GM19438 (cell line): ENCODE measurements around the gene CFHR1.
"Not testable (repeated sequence)": the region's sequence is repeated elsewhere in the genome, so short reads cannot be mapped to it uniquely, and the experiment has no call there.

Experiments used
- ATAC-seq: cut with Tn5 transposase; IDR thresholded peaks from one replicate; pipeline ENCODE4 v1.9.1; 2021; ENCODE audit warnings: low read depth; ENCODE audit not compliant: unreplicated experiment

The CFHR1 gene

DNA sequence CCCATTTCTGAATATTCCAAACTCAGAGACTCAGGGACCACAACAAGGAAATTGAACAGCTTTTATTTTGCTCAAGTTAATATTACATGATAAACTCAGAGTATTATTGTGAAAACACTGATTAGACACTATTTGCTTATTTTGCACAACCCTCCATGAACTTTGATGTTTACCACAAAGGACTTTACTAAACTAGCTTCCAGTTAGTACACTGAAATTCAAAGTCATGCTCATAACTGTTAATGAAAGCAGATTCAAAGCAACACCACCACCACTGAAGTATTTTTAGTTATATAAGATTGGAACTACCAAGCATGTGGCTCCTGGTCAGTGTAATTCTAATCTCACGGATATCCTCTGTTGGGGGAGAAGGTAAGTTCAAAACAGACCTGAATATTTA, at the start of gene CFHR1:
Gene CFHR1, plus strand, starts transcription at position 201 of the 400 bp plus-strand sequence. Its CDS starts 114 bp downstream, at position 315.
- not testable (repeated sequence) for ATAC-seq

DNA sequence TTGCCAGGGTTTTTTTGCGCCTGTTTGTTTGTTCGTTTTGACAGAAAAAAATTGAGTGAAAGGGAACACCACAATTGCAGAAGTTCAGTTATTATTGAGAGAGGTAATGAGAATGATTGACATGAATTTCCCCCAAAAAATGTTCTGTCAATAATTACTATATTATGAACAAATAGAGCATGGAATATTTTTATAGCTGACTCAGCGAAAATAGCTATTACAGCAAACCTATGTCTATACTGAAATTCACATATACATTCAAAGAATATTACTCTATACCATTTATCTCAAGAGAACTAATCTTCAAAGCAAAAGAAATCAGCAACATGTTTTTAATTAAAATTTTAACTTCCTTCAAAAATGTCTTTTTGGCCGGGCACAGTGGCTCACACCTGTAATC, 49.7 kb upstream of the CFHR1 start:
- not testable (repeated sequence) for ATAC-seq

DNA sequence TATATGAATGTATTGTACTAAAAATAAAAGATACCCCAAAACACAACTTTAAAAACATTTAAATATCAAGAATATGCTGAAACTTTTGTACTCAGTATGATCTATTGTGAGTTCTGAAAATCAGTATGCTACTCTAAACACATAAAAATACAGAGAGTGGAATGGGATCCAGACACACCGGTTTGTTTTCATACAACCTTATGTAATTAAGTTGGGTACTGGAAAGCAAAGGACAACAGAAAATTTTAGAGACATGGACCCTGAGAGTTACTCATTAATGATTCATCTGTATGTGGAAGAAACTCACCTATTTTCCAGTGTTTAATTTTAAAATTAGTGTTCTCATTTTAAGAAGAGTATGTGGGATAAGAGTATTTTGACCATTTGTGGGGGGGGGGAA, 45.8 kb upstream of the CFHR1 start:
- ATAC-seq = no peak

DNA sequence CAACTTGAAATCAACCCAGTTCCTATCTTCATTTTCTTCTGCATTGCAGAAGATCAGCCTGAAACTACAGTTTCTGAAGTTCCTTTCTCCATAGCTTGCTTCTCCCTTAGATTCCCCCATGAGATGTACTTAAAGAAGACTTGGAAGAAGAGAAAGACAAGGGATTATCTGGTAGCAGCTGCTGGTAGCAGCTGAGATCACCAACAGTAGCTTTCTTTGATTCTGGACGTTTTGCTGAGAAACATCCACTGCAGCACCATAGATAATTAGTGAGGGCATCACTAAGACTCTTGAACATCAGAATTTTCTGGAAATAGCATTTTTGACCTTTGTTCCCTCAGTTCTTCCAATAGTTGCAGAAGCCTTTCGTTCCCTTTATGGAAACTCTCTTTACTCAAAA, 45.4 kb upstream of the CFHR1 start:
- no peak for ATAC-seq

DNA sequence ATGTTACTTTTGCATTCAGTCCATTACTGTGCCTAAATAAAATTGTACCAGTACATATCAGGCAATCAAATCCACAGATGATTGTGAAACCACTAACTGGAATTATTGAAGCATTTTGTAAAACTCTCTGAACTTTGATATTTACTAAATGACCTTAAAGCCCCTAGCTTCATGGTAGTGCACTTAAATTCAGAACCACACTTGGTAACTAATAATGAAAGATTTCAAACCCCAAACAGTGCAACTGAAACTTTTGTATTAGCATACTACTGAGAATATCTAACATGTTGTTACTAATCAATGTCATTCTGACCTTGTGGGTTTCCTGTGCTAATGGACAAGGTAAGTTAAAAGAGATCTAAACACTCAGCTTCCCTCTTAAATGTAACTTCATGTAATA, 44.9 kb upstream of the CFHR1 start, which contains the start of gene CFHR3:
Gene CFHR3, plus strand, starts transcription at position 238 of the 400 bp plus-strand sequence. Its CDS starts 47 bp downstream, at position 285.
- no peak for ATAC-seq

DNA sequence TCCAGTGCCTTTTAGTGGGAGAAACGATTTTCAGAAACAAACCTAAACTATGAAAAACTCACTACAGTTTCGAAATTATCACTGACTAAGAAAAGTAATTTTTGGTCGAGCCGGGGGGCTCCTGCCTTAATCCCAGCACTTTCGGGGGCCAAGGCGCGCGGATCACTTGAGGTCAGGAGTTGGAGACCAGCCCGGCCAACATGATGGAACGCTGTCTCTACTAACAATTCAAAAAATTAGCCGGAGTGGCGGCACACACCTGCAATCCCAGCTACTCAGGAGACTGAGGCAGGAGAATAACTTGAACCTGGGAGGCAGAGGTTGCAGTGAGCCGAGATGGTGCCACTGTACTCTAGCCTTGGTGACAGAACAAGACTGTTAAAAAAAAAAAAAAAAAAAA, 41.9 kb upstream of the CFHR1 start:
- ATAC-seq = no peak

DNA sequence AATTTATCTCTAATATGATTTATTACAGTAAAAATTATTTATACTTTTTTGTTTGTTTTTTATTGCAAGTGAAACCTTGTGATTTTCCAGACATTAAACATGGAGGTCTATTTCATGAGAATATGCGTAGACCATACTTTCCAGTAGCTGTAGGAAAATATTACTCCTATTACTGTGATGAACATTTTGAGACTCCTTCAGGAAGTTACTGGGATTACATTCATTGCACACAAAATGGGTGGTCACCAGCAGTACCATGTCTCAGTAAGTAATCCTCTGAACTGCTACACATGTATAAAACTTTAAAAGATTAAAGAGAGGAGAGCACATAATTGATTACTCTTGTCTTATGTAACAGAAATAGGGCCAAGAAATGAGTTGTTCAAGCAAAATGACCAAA, 40.4 kb upstream of the CFHR1 start:
- no peak for ATAC-seq

DNA sequence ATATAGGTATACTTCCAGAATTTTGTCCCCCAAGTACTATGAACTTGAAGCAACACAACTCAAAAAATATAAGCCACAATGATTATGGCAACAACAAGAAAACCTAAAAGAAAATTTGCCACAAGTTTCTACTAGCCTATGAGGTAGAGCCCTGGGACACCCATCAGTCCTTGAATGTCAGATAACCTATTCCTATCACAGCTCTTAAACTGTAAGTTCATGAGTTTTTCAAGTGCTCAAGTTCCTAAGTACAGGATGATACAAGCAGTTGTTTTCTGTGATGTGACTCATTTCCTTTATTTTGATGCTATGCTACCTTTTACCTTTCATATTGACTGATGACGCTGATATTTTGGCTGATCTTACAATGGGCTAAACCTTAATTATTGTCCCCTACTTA, 28.3 kb upstream of the CFHR1 start:
- not testable (repeated sequence) for ATAC-seq

DNA sequence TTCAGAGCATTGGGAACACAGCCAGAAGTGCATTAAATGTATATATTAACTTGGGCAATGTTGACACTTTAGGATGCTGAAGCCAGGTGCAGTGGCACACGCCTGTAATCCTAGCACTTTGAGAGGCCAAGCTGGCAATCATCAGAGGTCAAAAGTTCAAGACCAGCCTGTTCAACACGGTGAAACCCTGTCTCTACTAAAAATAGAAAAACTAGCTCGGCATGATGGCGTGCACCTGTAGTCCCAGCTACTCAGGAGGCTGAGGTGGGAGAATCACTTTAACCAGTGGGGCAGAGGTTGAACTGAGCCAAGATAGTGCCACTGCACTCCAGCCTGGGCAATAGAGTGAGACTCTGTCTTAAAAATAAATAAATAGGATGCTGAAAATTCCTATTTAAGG, 25.4 kb upstream of the CFHR1 start:
- not testable (repeated sequence) for ATAC-seq

DNA sequence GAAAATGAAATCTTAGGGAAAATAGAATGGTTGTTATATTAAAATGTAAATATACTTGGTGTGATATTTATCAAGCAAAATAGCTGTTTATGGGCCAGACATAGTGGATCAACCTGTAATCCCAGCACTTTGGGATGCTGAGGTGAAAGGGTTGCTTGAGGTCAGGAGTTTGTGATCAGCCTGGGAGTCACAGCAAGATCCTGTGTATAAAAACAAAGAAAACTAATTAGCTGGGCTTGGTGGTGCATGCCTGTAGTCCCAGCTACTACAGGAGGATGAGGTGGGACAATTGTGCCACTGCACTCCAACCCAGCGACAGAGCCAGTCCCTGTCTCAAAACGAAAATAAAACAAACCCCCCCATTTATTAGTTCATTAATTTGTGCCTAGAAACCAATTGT, 21.6 kb upstream of the CFHR1 start:
- no peak for ATAC-seq

DNA sequence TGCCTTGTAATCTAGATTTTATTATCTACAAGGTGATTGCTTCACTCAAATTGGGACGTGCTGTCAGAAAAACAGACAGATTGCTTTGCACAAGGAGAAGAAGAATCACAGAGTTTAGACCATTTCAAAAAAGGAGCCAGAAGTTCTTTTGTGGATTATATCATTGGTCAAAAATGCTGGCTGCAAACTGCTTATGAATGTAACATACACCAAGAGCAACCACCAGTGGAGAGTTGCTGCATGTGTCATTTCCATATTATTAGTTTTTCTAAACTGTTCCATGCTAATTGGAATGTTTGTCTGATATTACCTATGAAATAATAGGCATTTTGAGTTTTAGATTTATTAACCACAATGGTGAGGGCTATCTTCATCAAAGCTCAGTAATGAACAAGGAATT, 17.6 kb upstream of the CFHR1 start:
- ATAC-seq = not testable (repeated sequence)

DNA sequence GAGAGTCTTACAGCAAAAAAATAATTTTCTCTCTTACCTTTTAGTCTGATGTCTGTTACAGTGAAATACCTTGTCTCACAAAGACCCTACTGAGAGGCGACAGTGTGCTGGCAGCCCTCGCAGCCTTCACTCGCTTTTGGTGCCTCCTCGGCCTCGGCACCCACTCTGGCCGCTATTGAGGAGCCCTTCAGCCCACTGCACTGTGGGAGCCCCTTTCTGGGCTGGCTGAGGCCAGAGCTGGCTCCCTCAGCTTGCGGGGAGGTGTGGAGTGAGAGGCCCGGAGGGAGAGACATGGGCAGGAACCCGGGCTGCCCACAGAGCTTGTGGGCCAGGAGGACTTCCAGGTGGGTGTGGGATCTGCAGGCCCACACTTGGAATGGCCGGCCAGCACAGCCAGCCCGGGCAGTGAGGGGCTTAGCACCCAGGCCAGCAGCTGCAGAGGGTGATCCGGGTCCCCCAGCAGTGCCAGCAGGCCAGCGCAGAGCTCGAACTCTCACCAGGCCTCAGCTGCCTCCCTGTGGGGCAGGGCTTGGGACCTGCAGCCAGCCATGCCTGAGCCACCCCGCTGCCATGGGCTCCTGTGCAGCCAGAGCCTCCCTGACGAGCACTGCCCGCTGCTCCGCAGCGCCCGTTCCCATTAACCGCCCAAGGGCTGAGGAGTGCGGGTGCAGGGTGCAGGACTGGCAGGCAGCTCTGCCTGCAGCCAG, 10.8 kb upstream of the CFHR1 start:
- ATAC-seq = no peak

DNA sequence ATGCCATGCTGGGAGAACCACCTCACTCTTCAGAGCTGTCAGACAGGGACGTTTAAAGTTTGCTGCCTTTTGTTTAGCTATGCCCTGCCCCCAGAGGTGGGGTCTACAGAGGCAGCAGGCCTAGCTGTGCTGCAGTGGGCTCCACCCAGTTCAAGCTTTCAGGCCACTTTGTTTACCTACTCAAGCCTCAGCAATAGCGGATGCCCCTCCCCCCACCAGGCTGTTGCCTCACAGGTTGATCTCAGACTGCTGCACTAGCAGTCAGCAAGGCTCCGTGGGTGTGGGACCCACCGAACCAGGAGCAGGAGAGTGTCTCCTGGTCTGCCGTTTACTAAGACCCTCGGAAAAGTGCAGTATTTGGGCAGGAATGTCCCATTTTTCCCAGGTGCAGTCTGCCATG, 2.1 kb upstream of the CFHR1 start:
- not testable (repeated sequence) for ATAC-seq

DNA sequence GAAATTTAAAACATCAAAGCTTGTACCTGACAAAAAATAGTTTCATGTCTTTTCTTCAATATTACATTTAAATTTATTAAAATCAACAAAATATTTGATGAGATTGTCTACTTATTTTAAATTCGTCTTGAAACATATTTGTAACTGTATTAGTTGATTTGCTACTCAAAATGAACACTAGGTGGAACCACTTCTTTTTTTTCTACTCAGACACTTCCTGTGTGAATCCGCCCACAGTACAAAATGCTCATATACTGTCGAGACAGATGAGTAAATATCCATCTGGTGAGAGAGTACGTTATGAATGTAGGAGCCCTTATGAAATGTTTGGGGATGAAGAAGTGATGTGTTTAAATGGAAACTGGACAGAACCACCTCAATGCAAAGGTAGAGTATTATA, 8.3 kb downstream of the CFHR1 start:
- not testable (repeated sequence) for ATAC-seq

DNA sequence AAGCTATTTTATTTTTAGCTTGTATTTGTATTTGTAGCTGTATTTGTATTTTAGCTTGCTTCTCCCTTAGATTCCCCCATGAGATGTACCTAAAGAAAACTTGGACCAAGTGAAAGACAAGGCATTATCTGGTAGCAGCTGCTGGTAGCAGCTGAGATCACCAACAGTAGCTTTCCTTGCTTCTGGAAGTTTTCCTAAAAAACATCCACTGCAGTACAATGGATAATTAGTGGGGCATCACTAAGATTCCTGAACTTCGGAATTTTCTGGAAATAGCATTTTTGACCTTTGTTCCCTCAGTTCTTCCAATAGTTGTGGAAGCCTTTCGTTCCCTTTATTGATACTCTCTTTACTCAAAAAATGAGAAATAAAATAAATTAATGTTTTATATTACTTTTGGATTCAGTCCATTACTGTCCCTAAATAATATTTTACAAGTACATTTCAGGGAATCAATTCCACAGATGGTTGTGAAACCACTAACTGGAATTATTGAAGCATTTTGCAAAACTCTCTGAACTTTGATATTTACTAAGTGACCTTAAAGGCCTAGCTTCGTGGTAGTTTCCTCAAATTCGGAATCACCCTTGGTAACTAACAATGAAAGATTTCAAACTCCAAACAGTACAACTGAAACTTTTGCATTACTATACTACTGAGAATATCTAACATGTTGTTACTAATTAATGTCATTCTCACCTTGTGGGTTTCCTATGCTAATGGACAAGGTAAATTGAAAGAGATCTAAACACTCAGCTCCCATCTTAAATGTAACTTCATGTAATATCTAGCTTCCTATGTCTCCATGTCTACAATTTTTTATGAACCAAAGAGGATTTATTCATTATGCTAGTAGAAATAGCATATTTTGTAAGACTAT, 30.3 kb downstream of the CFHR1 start:
- ATAC-seq = not testable (repeated sequence)

DNA sequence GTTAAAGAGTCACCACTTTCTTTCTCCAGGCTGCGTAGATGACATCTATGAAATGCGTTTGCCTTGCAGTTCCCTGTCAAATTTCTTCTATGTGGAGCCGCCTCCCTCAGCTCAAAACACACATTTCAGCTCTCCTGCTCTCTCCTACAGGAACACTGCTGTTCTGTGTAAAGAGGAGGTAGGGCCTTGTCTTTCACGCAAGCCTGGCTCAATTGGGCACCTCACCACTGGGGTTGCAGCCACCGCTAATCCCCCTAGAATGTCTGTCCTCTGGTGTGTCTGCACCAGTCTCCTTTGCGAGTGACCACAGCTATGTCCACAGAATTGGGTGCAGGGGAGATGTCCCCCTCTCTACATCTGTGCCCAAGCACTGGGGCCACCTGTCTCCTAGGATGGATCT, 36.5 kb downstream of the CFHR1 start:
- ATAC-seq = no peak

DNA sequence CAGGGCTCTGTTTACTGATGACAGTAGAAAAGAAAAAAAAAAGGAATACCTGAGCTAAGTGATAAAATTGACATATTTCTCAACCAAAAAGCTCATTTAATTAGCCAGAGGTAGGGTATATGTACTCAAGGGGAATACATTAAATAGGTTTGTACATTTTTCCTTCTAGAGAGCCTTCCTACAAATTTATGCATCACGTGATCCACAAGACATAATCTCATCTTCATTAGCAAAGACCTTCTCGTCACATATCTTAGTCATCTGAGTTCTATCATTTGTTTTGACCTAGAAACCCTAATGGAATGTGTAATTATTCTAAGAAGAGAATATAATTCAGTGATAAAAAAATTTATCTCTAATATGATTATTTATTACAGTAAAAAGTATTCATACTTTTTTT, 37.7 kb downstream of the CFHR1 start:
- ATAC-seq = no peak

DNA sequence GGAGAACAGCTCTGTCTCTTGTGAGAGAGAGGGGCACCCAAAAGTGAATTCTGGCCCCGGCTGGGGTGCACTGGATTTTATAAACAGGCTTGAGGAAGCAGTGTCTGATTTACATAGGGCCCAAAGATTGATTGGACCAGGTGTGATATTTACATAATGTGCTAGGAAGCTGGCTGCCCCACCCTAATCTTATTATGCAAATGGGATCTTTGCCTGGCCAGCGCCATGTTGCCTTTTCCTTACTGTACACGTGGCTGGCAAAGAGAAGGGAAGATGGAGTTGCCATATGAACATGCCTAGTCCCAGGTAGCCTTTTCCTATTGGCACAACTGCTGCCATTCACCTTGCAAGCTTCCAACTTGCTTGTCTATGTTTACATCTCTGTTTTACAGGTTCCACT, 39.3 kb downstream of the CFHR1 start:
- ATAC-seq = no peak

DNA sequence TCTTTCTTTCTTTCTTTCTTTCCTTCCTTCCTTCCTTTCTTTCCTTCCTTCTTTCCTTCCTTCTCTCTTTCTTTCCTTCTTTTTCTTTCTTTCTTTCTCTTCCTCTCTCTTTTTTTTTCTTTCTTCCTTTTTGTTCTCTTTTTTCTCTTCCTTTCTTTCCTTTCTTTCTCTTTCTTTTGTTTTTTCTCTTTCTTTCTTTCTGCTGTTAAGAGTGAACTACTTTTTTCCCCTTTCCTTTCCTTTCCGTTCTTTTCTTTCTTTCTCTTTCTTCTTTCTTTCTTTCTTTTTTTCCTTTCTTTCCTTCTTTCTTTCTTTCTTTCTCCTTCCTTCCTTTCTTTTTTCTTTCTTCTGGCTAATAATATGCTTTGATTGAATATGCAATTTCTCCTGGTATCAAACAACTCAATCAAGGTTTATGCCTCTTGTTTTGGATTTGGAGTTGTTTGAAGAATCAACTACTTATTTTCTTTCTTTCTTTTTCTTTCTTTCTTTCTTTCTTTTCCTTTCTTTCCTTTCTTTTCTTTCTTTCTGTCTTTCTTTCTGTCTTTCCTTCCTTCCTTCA, 40.9 kb downstream of the CFHR1 start:
- ATAC-seq = no peak

DNA sequence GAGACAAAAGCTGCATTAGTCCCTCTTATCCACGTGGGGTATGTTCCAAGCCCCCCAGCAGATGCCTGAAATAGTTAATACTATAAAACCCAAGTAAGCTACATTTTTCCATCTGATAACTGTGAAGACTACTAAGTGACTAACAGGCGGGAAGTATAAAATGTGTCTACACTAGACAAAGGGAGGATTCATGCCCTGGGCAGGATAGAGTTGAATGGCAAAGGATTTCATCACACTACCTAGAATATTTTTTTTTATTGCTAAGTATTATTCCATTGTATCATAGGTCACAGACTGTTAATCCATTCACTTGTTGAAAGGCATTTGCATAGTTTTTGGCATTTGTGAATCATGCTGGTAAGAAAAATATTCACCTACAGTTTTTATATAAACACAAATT, 41.9 kb downstream of the CFHR1 start:
- ATAC-seq = no peak

DNA sequence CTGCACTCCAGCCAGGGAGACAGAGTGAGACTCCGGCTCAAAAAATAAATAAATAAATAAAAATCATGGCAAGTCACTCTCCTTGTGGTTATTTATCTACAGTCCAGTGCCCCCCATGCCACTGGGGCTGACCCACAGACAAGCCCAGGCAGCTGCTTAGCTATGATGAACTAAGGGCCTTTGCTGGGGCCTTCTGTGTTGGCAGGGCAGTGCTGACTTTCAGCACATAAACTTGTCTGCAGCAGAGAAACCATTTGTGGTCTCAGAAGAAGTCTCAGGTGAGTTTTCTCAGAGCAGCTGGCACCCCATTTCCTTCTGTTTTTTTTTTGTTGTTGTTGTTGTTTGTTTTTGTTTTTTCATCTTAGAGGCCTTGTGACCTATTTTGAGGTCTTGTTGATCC, 47.4 kb downstream of the CFHR1 start:
- no peak for ATAC-seq
